OCI-LY7 (cell line): ENCODE measurements around the gene ISM1. TPM values are rescaled to one million over a fixed set of nuclear protein-coding genes. Genes with fewer than 3 reads are reported as not detected.

Experiments used
- BruUV-seq: library from RNA; stranded (reverse); fragments of 400-500 nt; replicated peaks from 2 replicates; lab custom pipeline; 2021; lab: Mats Ljungman, UMichigan
- CTCF ChIA-PET: fragments of 300-600 bp; sonication (Branson Sonifier 250); formaldehyde crosslinking; loops from one replicate; lab custom pipeline; 2022; ENCODE audit warnings: antibody characterized with exemption; ENCODE audit not compliant: unreplicated experiment; lab: Charles Lee
- POLR2A ChIA-PET: fragments of 300-600 bp; sonication (Branson Sonifier 250); formaldehyde crosslinking; loops from one replicate; lab custom pipeline; 2022; ENCODE audit warnings: antibody characterized with exemption; lab: Charles Lee
- DNase-seq: peaks from one replicate; pipeline ENCODE4 v3.0.0-alpha.2; 2015; ENCODE audit warnings: low spot score
- H2AFZ ChIP-seq: fragments of 200-600 bp; sonication (generic), shearing (Covaris generic); 2 replicates; pipeline ENCODE4 v1.6.1; 2014; ENCODE audit warnings: mild to moderate bottlenecking, antibody characterized with exemption, low read length, moderate library complexity
- H3K27ac ChIP-seq: fragments of 200-600 bp; sonication (generic); 2 replicates; pipeline ENCODE4 v1.5.1; 2014; ENCODE audit warnings: mixed run types, low read depth, mild to moderate bottlenecking, moderate library complexity, low read length, inconsistent platforms; ENCODE audit not compliant: poor library complexity, severe bottlenecking
- H3K36me3 ChIP-seq: fragments of 200-600 bp; sonication (generic); 2 replicates; pipeline ENCODE4 v1.6.1; 2014; ENCODE audit warnings: mild to moderate bottlenecking, antibody characterized with exemption, low read length, moderate library complexity, mixed read lengths; ENCODE audit not compliant: insufficient read depth
- H3K4me1 ChIP-seq: fragments of 200-600 bp; sonication (generic); 2 replicates; pipeline ENCODE4 v1.5.1; 2014; ENCODE audit warnings: mild to moderate bottlenecking, low read length; ENCODE audit not compliant: insufficient read depth, poor library complexity, severe bottlenecking
- H3K4me2 ChIP-seq: fragments of 200-600 bp; sonication (generic); 2 replicates; pipeline ENCODE4 v1.6.1; 2014; ENCODE audit warnings: mild to moderate bottlenecking, low read length
- H3K4me3 ChIP-seq: fragments of 200-600 bp; sonication (generic); 2 replicates; pipeline ENCODE4 v1.5.1; 2014; ENCODE audit warnings: mild to moderate bottlenecking, low read depth, low read length; ENCODE audit not compliant: poor library complexity, severe bottlenecking
- H3K79me2 ChIP-seq: fragments of 200-600 bp; sonication (generic); 2 replicates; pipeline ENCODE4 v1.6.1; 2016; ENCODE audit warnings: low read depth, mild to moderate bottlenecking, low read length, moderate library complexity, mixed read lengths; ENCODE audit not compliant: insufficient read depth
- H3K9me2 ChIP-seq: fragments of 200-600 bp; sonication (generic); 2 replicates; pipeline ENCODE4 v1.6.1; 2016; ENCODE audit warnings: mild to moderate bottlenecking, low read length, mixed read lengths; ENCODE audit not compliant: insufficient read depth
- H3K9me3 ChIP-seq: fragments of 200-600 bp; sonication (generic); 2 replicates; pipeline ENCODE4 v1.6.1; 2014; ENCODE audit warnings: mild to moderate bottlenecking, mixed run types, low read length, mixed read lengths
- H4K20me1 ChIP-seq: fragments of 200-600 bp; sonication (generic); 2 replicates; pipeline ENCODE4 v1.6.1; 2014; ENCODE audit warnings: mild to moderate bottlenecking, antibody characterized with exemption, low read length, moderate library complexity, mixed read lengths; ENCODE audit not compliant: insufficient read depth
- EZH2phosphoT487 ChIP-seq: fragments of 200-600 bp; sonication (generic); IDR thresholded peaks from 2 replicates; pipeline ENCODE4 v1.6.1; 2018; ENCODE audit warnings: low read depth, borderline replicate concordance, mild to moderate bottlenecking, mixed run types, antibody characterized with exemption, low read length, moderate library complexity, mixed read lengths
- intact Hi-C: fragments of 100-400 bp; cut with micrococcal nuclease; formaldehyde crosslinking; loops from one replicate; pipeline ENCODE4 v1.10.0; 2022; ENCODE audit not compliant: unreplicated experiment
- total RNA-seq, 2 experiments: library from RNA; depleted of rRNA in 1 of 2; stranded (reverse); fragments of >200 nt in 1 of 2; shearing (Covaris generic) in 1 of 2; gene quantifications; 2 replicates each; pipeline ENCODE4 v1.2.3, GENCODE V29; 2014 to 2022
- TF ChIP-seq, protein P1 (sequence below): fragments of 200-600 bp; sonication (generic); conservative IDR thresholded peaks from 2 replicates; pipeline ENCODE4 v1.5.1; 2014; ENCODE audit warnings: mild to moderate bottlenecking, antibody characterized with exemption, low read length, moderate library complexity, mixed read lengths

The ISM1 gene
- total RNA-seq, 2 experiments from 2014 or later = not detected

DNA sequence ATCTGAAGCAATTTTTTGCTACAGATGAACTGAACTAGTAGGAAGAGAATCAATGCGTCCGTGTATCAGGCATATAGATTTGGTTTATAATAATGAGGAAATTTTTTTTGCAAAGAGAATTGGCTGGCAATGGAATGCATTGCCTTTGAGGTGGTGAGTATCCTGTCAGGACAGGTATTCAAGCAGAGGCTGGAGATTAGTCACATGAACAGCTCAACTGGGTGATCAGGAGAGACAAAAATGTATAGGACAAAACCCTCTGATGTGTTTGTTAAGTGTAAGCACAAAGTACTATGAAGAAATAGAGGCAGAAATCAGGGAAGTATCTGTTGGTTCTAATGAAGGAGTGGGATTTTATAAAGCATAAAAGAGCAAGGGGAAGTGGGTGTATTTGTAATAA is 80.5 kb downstream of the ISM1 start:
- Histone ChIP-seq H3K79me2 (no peaks in the 10 kb centered on the region), H3K36me3 (no peaks in the 10 kb centered on the region), H3K4me2 (no peak overlapping the region), H3K4me1 (no peaks in the 10 kb centered on the region), H4K20me1 (no peaks in the 10 kb centered on the region), H3K27ac (no peak overlapping the region), H3K4me3 (no peak overlapping the region), H2AFZ (no peak overlapping the region), H3K9me3 (no peaks in the 10 kb centered on the region), H3K9me2 (no peaks in the 10 kb centered on the region)
- CTCF ChIA-PET = no interaction called here
- no TSS peak for BruUV-seq
- TF ChIP-seq, protein P1, sequence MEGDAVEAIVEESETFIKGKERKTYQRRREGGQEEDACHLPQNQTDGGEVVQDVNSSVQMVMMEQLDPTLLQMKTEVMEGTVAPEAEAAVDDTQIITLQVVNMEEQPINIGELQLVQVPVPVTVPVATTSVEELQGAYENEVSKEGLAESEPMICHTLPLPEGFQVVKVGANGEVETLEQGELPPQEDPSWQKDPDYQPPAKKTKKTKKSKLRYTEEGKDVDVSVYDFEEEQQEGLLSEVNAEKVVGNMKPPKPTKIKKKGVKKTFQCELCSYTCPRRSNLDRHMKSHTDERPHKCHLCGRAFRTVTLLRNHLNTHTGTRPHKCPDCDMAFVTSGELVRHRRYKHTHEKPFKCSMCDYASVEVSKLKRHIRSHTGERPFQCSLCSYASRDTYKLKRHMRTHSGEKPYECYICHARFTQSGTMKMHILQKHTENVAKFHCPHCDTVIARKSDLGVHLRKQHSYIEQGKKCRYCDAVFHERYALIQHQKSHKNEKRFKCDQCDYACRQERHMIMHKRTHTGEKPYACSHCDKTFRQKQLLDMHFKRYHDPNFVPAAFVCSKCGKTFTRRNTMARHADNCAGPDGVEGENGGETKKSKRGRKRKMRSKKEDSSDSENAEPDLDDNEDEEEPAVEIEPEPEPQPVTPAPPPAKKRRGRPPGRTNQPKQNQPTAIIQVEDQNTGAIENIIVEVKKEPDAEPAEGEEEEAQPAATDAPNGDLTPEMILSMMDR = no peak
- TF ChIP-seq EZH2phosphoT487 = no peak
- DNase-seq = no peak
- POLR2A ChIA-PET = interaction anchor here (0.7 kb wide), 1 partner anchor 301 kb away, joined by 3 read pairs; no protein-coding TSS in a partner anchor
- intact Hi-C loops = loop anchor here (5.0 kb wide), 1 partner anchor 184 kb away; no protein-coding TSS in a partner anchor

DNA sequence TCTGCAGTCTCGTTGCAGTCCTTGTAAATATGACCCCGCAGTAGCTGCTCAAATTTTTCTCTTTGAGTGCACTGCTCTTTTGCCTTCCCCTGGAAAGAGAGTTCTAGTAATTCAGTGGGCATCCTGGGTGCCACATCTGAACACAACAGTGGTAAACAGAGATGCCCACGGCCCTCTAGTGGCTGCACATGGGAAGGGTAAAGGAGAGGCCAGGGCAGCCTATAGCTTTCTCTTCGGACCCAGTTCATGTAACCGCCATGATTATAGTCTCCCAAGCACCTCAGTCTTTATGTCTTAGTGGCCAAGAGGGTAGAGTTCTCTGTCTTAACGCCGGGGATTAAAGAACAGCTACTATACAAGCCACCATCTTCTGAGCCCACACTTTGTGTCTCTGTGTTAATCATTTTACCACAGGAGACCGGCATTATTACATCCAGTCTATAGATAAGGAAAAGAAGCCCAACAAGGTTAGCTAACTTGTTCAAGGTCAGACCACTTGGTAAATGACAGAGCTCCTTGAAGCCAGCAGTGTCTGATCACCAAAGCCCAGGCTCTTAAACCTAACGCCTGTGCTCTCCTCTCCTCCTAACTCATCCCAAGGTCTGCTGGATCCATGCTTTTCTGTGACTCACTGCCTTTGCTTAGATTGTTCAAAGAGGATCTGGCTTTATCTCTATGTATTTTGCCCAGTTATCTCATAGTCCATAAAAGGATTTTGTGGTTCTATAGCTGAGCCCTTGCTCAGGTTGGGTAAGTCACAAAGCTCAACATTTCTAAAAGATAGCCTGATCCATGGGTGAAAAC is 81.8 kb downstream of the ISM1 start:
- Histone ChIP-seq H3K4me2 (no peak overlapping the region), H4K20me1 (no peaks in the 10 kb centered on the region), H3K9me2 (no peaks in the 10 kb centered on the region), H3K9me3 (no peaks in the 10 kb centered on the region), H3K27ac (no peak overlapping the region), H3K36me3 (no peaks in the 10 kb centered on the region), H3K4me1 (no peaks in the 10 kb centered on the region), H3K4me3 (no peak overlapping the region), H3K79me2 (no peaks in the 10 kb centered on the region), H2AFZ (no peak overlapping the region)
- intact Hi-C loops = loop anchor here (5.0 kb wide), 1 partner anchor 186 kb away; no protein-coding TSS in a partner anchor
- CTCF ChIA-PET = no interaction called here
- no TSS peak for BruUV-seq
- no peak for TF ChIP-seq EZH2phosphoT487
- TF ChIP-seq, protein P1 = peak; percentile 72
- POLR2A ChIA-PET = interaction anchor here (0.5 to 1.2 kb wide), 2 partner anchors 21 to 412 kb away, joined by 3 read pairs; no protein-coding TSS in a partner anchor
- DNase-seq = peak; percentile 16

DNA sequence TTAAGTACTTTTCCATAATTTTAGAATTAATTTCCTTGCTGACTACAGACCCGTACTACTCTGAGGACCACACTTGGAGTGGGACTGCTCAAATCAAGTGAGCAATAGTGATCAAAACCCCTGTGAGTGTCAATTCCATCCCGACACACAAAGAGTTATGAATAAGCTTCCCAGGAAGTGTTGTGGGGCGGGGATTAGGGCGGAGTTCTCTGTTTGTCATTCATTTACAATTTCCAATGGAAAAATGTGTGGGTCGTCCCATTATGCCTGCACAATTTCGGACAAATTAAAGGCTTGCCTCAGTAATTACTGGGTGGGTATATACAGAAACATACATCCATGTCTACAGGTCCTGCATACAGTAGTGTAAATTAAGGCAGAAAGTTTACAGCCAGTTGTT is 84.2 kb downstream of the ISM1 start:
- ChIA-PET CTCF (no interaction called here), POLR2A (no interaction called here)
- Histone ChIP-seq H2AFZ (no peak overlapping the region), H3K4me2 (no peak overlapping the region), H3K4me1 (no peaks in the 10 kb centered on the region), H3K79me2 (no peaks in the 10 kb centered on the region), H3K27ac (no peak overlapping the region), H3K9me3 (no peaks in the 10 kb centered on the region), H4K20me1 (no peaks in the 10 kb centered on the region), H3K9me2 (no peaks in the 10 kb centered on the region), H3K4me3 (no peak overlapping the region), H3K36me3 (no peaks in the 10 kb centered on the region)
- no peak for DNase-seq
- TF ChIP-seq EZH2phosphoT487 = no peak
- TF ChIP-seq, protein P1 = no peak
- intact Hi-C loops = no loop called here
- BruUV-seq = no TSS peak
